ENCODE results near the gene WNT2.

The WNT2 gene

DNA sequence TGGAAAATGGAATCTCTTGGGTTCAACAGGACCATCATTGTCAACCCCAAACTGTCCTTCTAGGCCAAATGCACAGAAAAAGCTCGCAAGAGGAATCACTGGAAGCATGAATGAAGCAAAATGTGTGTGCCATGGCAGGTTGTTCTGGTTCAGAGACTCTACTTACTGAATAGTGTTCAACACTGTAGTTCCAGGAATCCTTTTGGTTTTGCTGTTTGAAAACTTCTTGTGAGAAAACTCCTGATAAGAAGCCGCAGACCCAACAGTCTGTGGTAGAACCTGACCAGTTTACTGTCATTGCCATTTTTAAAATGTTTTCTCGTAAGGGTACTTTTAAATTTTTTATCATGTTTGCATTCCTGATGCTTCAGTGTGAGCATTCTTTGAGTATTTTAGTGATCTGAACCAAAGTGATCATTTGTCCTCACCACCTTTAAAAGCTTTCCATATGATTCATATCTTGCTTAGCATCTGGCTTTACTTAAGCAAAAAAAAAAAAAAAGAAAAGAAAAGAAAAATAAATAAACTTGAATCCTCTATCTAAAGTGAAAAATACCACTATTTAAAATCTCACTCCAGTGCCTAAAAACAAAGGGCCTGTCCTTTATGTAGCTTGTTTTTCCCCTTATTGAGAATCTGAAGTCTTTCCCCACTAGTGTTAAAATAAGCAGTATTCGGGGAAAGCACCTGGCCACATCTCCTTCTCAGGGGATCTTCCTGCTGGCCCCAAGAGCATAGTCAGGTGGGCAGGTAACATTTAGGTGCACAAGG, 92.4 kb downstream of the WNT2 start:
- no peaks in the 10 kb centered on the region for H3K9me3 ChIP-seq
- TF ChIP-seq, protein P1, sequence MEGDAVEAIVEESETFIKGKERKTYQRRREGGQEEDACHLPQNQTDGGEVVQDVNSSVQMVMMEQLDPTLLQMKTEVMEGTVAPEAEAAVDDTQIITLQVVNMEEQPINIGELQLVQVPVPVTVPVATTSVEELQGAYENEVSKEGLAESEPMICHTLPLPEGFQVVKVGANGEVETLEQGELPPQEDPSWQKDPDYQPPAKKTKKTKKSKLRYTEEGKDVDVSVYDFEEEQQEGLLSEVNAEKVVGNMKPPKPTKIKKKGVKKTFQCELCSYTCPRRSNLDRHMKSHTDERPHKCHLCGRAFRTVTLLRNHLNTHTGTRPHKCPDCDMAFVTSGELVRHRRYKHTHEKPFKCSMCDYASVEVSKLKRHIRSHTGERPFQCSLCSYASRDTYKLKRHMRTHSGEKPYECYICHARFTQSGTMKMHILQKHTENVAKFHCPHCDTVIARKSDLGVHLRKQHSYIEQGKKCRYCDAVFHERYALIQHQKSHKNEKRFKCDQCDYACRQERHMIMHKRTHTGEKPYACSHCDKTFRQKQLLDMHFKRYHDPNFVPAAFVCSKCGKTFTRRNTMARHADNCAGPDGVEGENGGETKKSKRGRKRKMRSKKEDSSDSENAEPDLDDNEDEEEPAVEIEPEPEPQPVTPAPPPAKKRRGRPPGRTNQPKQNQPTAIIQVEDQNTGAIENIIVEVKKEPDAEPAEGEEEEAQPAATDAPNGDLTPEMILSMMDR (IDR thresholded peaks at IDR 0.05), result no peak
- H3K4me3 ChIP-seq (ENCODE audit: low read depth in 1 of 2, low read length in 1 of 2), result no peak overlapping the region
- H3K4me1 ChIP-seq (ENCODE audit: control insufficient read depth in 1 of 2, insufficient read depth in 1 of 2, low read depth in 1 of 2, low read length in 1 of 2), result peaks cover 16 to 22% of the 10 kb centered on the region in 2 experiments
- no peaks in the 10 kb centered on the region for H3K36me3 ChIP-seq
- no peak overlapping the region for H3K27ac ChIP-seq
- H3K27me3 ChIP-seq, result no peaks in the 10 kb centered on the region

DNA sequence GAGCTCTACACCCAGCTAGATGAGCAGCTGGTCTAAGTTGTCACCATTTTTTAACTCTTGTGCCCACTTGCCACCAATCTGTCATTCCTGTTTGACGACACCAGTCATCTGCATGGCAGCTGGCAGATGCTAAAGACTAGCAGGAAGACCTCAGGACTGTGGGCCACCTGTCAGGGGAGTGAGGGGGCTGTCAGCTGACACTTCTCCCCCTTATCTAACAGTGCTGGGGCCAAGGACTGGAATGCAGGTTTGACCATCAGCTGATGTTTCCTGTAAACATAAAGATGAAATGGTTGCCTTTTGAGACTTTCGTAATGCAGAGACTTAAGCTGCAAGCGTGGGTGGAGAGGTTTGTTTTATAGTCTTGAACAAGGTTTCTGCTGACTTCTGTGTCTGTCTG, 93.5 kb downstream of the WNT2 start:
- Histone ChIP-seq H3K4me1 (ENCODE audit: control insufficient read depth in 1 of 2, insufficient read depth in 1 of 2, low read depth in 1 of 2, low read length in 1 of 2) (peaks cover 16 to 22% of the 10 kb centered on the region in 2 experiments), H3K4me3 (ENCODE audit: low read depth in 1 of 2, low read length in 1 of 2) (no peak overlapping the region), H3K36me3 (no peaks in the 10 kb centered on the region), H3K27ac (no peak overlapping the region), H3K27me3 (no peaks in the 10 kb centered on the region), H3K9me3 (no peaks in the 10 kb centered on the region)
- TF ChIP-seq, protein P1 (IDR thresholded peaks at IDR 0.05), result no peak

DNA sequence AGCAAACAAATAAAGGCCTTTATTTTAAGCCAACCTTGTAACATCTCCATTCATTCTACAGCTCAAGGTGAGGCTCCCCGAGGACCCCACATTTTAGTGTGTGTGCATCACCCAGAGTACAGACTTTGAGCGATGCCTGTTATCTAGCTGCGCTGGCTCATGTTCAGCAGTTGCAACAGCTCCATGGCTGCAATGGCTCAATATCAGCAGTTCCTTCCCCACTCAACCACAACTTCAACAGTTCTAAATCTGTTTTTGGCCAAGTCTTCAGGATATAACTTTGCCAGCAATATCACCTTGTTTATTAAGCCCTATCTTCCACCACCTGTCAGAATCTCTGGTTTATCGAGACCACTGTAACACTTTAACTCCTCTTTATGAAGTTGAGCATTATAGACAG, 95.8 kb downstream of the WNT2 start:
- H3K4me3 ChIP-seq (ENCODE audit: low read depth in 1 of 2, low read length in 1 of 2), result no peak overlapping the region
- H3K9me3 ChIP-seq, result no peaks in the 10 kb centered on the region
- H3K36me3 ChIP-seq, result no peaks in the 10 kb centered on the region
- H3K27ac ChIP-seq, result no peak overlapping the region
- H3K4me1 ChIP-seq (ENCODE audit: control insufficient read depth in 1 of 2, insufficient read depth in 1 of 2, low read depth in 1 of 2, low read length in 1 of 2), result peaks cover 16 to 22% of the 10 kb centered on the region in 2 experiments
- no peaks in the 10 kb centered on the region for H3K27me3 ChIP-seq
- TF ChIP-seq, protein P1 (IDR thresholded peaks at IDR 0.05), result no peak

DNA sequence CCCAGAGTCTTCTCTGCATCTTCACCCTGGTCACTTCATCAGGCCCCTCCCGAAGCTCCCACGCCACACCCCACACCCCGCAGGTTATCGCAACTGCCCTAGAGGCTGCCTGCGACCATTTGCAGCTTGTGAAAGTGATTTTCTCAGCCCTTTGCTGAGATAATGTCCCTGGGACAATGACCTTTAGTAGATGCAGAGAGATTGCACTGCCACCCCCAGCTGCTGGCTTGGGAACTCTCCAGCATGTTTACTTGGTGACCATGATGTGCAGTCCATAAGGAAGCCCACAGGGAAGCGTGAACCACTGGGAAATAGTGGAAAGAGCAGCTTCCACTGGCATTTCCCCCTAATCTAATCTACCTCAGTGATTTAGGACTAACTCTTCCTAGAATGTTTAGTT, 97.3 kb downstream of the WNT2 start:
- Histone ChIP-seq H3K4me3 (ENCODE audit: low read depth in 1 of 2, low read length in 1 of 2) (no peak overlapping the region), H3K36me3 (no peaks in the 10 kb centered on the region), H3K4me1 (ENCODE audit: control insufficient read depth in 1 of 2, insufficient read depth in 1 of 2, low read depth in 1 of 2, low read length in 1 of 2) (peaks cover 16 to 22% of the 10 kb centered on the region in 2 experiments), H3K27me3 (no peaks in the 10 kb centered on the region), H3K9me3 (no peaks in the 10 kb centered on the region), H3K27ac (no peak overlapping the region)
- TF ChIP-seq, protein P1 (IDR thresholded peaks at IDR 0.05), result no peak
